GM19463 (cell line): ENCODE measurements around the gene EFNA2.
"Not testable (repeated sequence)": the region's sequence is repeated elsewhere in the genome, so short reads cannot be mapped to it uniquely, and the experiment has no call there.

Experiments
- ATAC-seq: cut with Tn5 transposase; IDR thresholded peaks from one replicate; pipeline ENCODE4 v1.9.1; 2021; ENCODE audit warnings: mild to moderate bottlenecking, moderate library complexity; ENCODE audit not compliant: unreplicated experiment

The EFNA2 gene

GRCh38 chr19:1315470-1316166 is 29.9 kb downstream of the EFNA2 start:
- ATAC-seq = no peak

GRCh38 chr19:1316466-1316865 is 30.8 kb downstream of the EFNA2 start:
- no peak for ATAC-seq

GRCh38 chr19:1317274-1318003 is 31.8 kb downstream of the EFNA2 start:
- ATAC-seq = no peak

- ATAC-seq = no peak
Measured at GRCh38 chr19:1318678-1319471, 33.2 kb downstream of the EFNA2 start.

- not testable (repeated sequence) for ATAC-seq
Measured at GRCh38 chr19:1320282-1320650, 34.6 kb downstream of the EFNA2 start.

- ATAC-seq = no peak
Measured at GRCh38 chr19:1321539-1321938, 35.9 kb downstream of the EFNA2 start.

GRCh38 chr19:1322198-1322981 is 36.7 kb downstream of the EFNA2 start:
- ATAC-seq = no peak

- ATAC-seq = no peak
Measured at GRCh38 chr19:1324249-1324805, 38.7 kb downstream of the EFNA2 start.

GRCh38 chr19:1324806-1325567 is 39.3 kb downstream of the EFNA2 start:
- ATAC-seq = no peak

- ATAC-seq = no peak
Measured at GRCh38 chr19:1325568-1326294, 40.1 kb downstream of the EFNA2 start.

GRCh38 chr19:1327125-1327524 is 41.5 kb downstream of the EFNA2 start:
- no peak for ATAC-seq

- ATAC-seq = not testable (repeated sequence)
Measured at GRCh38 chr19:1332208-1332607, 46.5 kb downstream of the EFNA2 start.

GRCh38 chr19:1336079-1336684 is 50.5 kb downstream of the EFNA2 start:
- no peak for ATAC-seq

GRCh38 chr19:1340681-1341469 is 55.2 kb downstream of the EFNA2 start:
- ATAC-seq = no peak

GRCh38 chr19:1343041-1343440 is 57.4 kb downstream of the EFNA2 start:
- ATAC-seq = no peak

GRCh38 chr19:1349211-1349610 is 63.5 kb downstream of the EFNA2 start:
- no peak for ATAC-seq

GRCh38 chr19:1350867-1351266 is 65.2 kb downstream of the EFNA2 start:
- ATAC-seq = no peak
